ENCODE measurements around the gene NAGPA. TPM values are rescaled to one million over a fixed set of nuclear protein-coding genes. Genes with fewer than 3 reads are reported as not detected.

NAGPA gene
- total RNA-seq, 1 donor from 2014 or later: 17.4 TPM

- H3K4me3 Mint-ChIP-seq (ENCODE audit: unreplicated experiment): no peak overlapping the region
- Histone ChIP-seq H3K9me3 (ENCODE audit: insufficient read depth, low read depth, low read length) (no peaks in the 10 kb centered on the region), H3K4me3 (ENCODE audit: insufficient read depth, low read depth, low read length) (no peak overlapping the region), H3K4me1 (ENCODE audit: insufficient read depth, low read length) (no peaks in the 10 kb centered on the region), H4K20me1 (ENCODE audit: insufficient read depth, low read length) (no peaks in the 10 kb centered on the region), H3K9ac (ENCODE audit: low read length) (no peak overlapping the region), H3K27me3 (ENCODE audit: insufficient read depth, low read length) (no peaks in the 10 kb centered on the region), H3K4me2 (ENCODE audit: low read length) (no peak overlapping the region), H3K79me2 (ENCODE audit: insufficient read depth, low read length) (no peaks in the 10 kb centered on the region), H3K36me3 (ENCODE audit: insufficient read depth, low read length) (no peaks in the 10 kb centered on the region), H2AFZ (ENCODE audit: low read depth, low read length) (no peak overlapping the region), H3K27ac (ENCODE audit: low read depth, low read length) (no peak overlapping the region)
- H3K4me1 Mint-ChIP-seq (ENCODE audit: low read depth, unreplicated experiment): peaks cover 2% of the 10 kb centered on the region
- TF ChIP-seq CTCF (IDR thresholded peaks at IDR 0.05; ENCODE audit: insufficient read depth, low read depth, low read length): peak; percentile 34
- no peak for TF ChIP-seq EZH2 (IDR thresholded peaks at IDR 0.05; ENCODE audit: insufficient read depth, low read length)
- H3K36me3 Mint-ChIP-seq (ENCODE audit: low read depth, unreplicated experiment): no peaks in the 10 kb centered on the region
- no peak for FAIRE-seq
- H3K27me3 Mint-ChIP-seq (ENCODE audit: low read depth, unreplicated experiment): peaks cover 3% of the 10 kb centered on the region
- H3K9me3 Mint-ChIP-seq (ENCODE audit: unreplicated experiment): no peaks in the 10 kb centered on the region
- no peak overlapping the region for H3K27ac Mint-ChIP-seq (ENCODE audit: unreplicated experiment)
- DNase-seq (ENCODE audit: low read depth): no peak
Observed at GRCh38 chr16:5056352-5056751, 22.6 kb upstream of the NAGPA start.

- TF ChIP-seq EZH2 (IDR thresholded peaks at IDR 0.05; ENCODE audit: insufficient read depth, low read length) (no peak), CTCF (IDR thresholded peaks at IDR 0.05; ENCODE audit: insufficient read depth, low read depth, low read length) (no peak)
- no peaks in the 10 kb centered on the region for H3K9me3 Mint-ChIP-seq (ENCODE audit: unreplicated experiment)
- DNase-seq (ENCODE audit: low read depth) (no peak), FAIRE-seq (no peak)
- H3K27ac ChIP-seq (ENCODE audit: low read depth, low read length): no peak overlapping the region
- H3K79me2 ChIP-seq (ENCODE audit: insufficient read depth, low read length): no peaks in the 10 kb centered on the region
- no peak overlapping the region for H3K4me2 ChIP-seq (ENCODE audit: low read length)
- no peak overlapping the region for H3K4me3 ChIP-seq (ENCODE audit: insufficient read depth, low read depth, low read length)
- H3K36me3 Mint-ChIP-seq (ENCODE audit: low read depth, unreplicated experiment): no peaks in the 10 kb centered on the region
- H3K27ac Mint-ChIP-seq (ENCODE audit: unreplicated experiment): no peak overlapping the region
- H3K9me3 ChIP-seq (ENCODE audit: insufficient read depth, low read depth, low read length): no peaks in the 10 kb centered on the region
- H3K4me1 Mint-ChIP-seq (ENCODE audit: low read depth, unreplicated experiment): peaks cover 2% of the 10 kb centered on the region
- no peaks in the 10 kb centered on the region for H3K36me3 ChIP-seq (ENCODE audit: insufficient read depth, low read length)
- no peak overlapping the region for H2AFZ ChIP-seq (ENCODE audit: low read depth, low read length)
- H3K27me3 Mint-ChIP-seq (ENCODE audit: low read depth, unreplicated experiment): peaks cover 3% of the 10 kb centered on the region
- no peaks in the 10 kb centered on the region for H3K27me3 ChIP-seq (ENCODE audit: insufficient read depth, low read length)
- no peaks in the 10 kb centered on the region for H4K20me1 ChIP-seq (ENCODE audit: insufficient read depth, low read length)
- no peak overlapping the region for H3K9ac ChIP-seq (ENCODE audit: low read length)
- no peaks in the 10 kb centered on the region for H3K4me1 ChIP-seq (ENCODE audit: insufficient read depth, low read length)
- no peak overlapping the region for H3K4me3 Mint-ChIP-seq (ENCODE audit: unreplicated experiment)
Observed at GRCh38 chr16:5054876-5055865, 21.4 kb upstream of the NAGPA start.

- Histone ChIP-seq H2AFZ (ENCODE audit: low read depth, low read length) (no peak overlapping the region), H3K4me3 (ENCODE audit: insufficient read depth, low read depth, low read length) (no peak overlapping the region), H3K9ac (ENCODE audit: low read length) (no peak overlapping the region), H3K9me3 (ENCODE audit: insufficient read depth, low read depth, low read length) (no peaks in the 10 kb centered on the region), H3K79me2 (ENCODE audit: insufficient read depth, low read length) (no peaks in the 10 kb centered on the region), H3K4me2 (ENCODE audit: low read length) (no peak overlapping the region), H3K27me3 (ENCODE audit: insufficient read depth, low read length) (peaks cover 7% of the 10 kb centered on the region), H3K27ac (ENCODE audit: low read depth, low read length) (no peak overlapping the region), H4K20me1 (ENCODE audit: insufficient read depth, low read length) (no peaks in the 10 kb centered on the region), H3K36me3 (ENCODE audit: insufficient read depth, low read length) (no peaks in the 10 kb centered on the region), H3K4me1 (ENCODE audit: insufficient read depth, low read length) (peaks cover 9% of the 10 kb centered on the region)
- Mint-ChIP-seq H3K4me1 (ENCODE audit: low read depth, unreplicated experiment) (peaks cover 9% of the 10 kb centered on the region), H3K4me3 (ENCODE audit: unreplicated experiment) (no peak overlapping the region), H3K27me3 (ENCODE audit: low read depth, unreplicated experiment) (peaks cover 2% of the 10 kb centered on the region), H3K27ac (ENCODE audit: unreplicated experiment) (no peak overlapping the region), H3K9me3 (ENCODE audit: unreplicated experiment) (peaks cover 2% of the 10 kb centered on the region), H3K36me3 (ENCODE audit: low read depth, unreplicated experiment) (no peaks in the 10 kb centered on the region)
- TF ChIP-seq EZH2 (IDR thresholded peaks at IDR 0.05; ENCODE audit: insufficient read depth, low read length) (no peak), CTCF (IDR thresholded peaks at IDR 0.05; ENCODE audit: insufficient read depth, low read depth, low read length) (no peak)
- no peak for DNase-seq (ENCODE audit: low read depth)
- FAIRE-seq: no peak
Observed at GRCh38 chr16:5046914-5047313, 13.2 kb upstream of the NAGPA start.
